Chondrocyte (in vitro differentiated cells): ENCODE data around the gene MRFAP1. TPM values are rescaled to one million over a fixed set of nuclear protein-coding genes. Genes with fewer than 3 reads are reported as not detected.

Experiments
- DNase-seq: peaks from one replicate; pipeline ENCODE4 v3.0.0; 2021; ENCODE audit warnings: mixed read lengths, low spot score
- H3K27ac Mint-ChIP-seq: one replicate; pipeline ENCODE4 v1.8.0; 2021; ENCODE audit warnings: mild to moderate bottlenecking, moderate library complexity, mixed read lengths; ENCODE audit not compliant: unreplicated experiment
- H3K27me3 Mint-ChIP-seq: 2 replicates; pipeline ENCODE4 v1.8.0; 2021; ENCODE audit warnings: low read depth, mixed read lengths
- H3K36me3 Mint-ChIP-seq: 2 replicates; pipeline ENCODE4 v1.8.0; 2021; ENCODE audit warnings: low read depth, mixed read lengths
- H3K4me1 Mint-ChIP-seq: 2 replicates; pipeline ENCODE4 v1.8.0; 2021; ENCODE audit warnings: low read depth, mild to moderate bottlenecking, mixed read lengths
- H3K4me3 Mint-ChIP-seq: one replicate; pipeline ENCODE4 v1.8.0; 2021; ENCODE audit warnings: mild to moderate bottlenecking, moderate library complexity, mixed read lengths; ENCODE audit not compliant: unreplicated experiment
- H3K9me3 Mint-ChIP-seq: 2 replicates; pipeline ENCODE4 v1.8.0; 2021; ENCODE audit warnings: low read depth, mixed read lengths
- CTCF ChIP-seq: fragments of 200-600 bp; sonication (generic); IDR thresholded peaks from 2 replicates; pipeline ENCODE4 v1.5.0; 2021; ENCODE audit warnings: antibody characterized with exemption, mild to moderate bottlenecking, moderate library complexity
- total RNA-seq: library from RNA; stranded (reverse); gene quantifications from 3 replicates; pipeline ENCODE4 v1.2.1, GENCODE V29; 2021

MRFAP1 gene
- total RNA-seq, 1 donor from 2014 or later: 250 TPM

DNA sequence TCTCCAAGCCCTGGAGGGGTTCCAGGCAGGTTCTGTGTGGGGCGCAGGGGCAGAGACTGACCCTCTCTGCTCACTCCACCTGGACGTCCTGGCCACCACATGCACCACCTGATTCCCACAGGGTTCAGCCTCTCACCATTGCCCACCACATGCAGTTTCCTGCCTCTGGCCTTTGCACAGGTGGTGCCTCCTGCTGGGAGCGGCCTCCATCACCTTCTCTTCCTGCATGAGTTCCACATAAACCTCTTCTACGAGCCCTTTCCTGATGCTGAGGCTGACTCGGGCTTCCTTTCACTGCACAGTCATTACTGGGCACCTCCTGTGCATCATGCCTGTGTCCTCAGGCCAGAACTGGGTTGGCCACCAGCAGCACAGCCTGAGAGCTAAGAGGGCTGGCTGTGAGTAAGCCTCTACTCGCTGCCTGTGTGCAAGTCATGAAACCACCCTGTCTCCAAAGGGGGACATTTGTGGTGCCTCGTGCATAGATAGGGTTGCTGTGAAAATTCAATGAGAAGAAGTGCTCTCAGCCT lies 45.6 kb upstream of the MRFAP1 start:
- no peak for TF ChIP-seq CTCF
- Mint-ChIP-seq H3K27me3 (no peaks in the 10 kb centered on the region), H3K4me3 (no peak overlapping the region), H3K4me1 (no peaks in the 10 kb centered on the region), H3K27ac (no peak overlapping the region), H3K36me3 (peaks cover 2% of the 10 kb centered on the region), H3K9me3 (no peaks in the 10 kb centered on the region)
- DNase-seq: no peak

GRCh38 chr4:6595897-6596537 lies 44.5 kb upstream of the MRFAP1 start:
- Mint-ChIP-seq H3K4me1 (no peaks in the 10 kb centered on the region), H3K36me3 (no peaks in the 10 kb centered on the region), H3K27me3 (no peaks in the 10 kb centered on the region), H3K9me3 (no peaks in the 10 kb centered on the region), H3K27ac (no peak overlapping the region), H3K4me3 (no peak overlapping the region)
- no peak for DNase-seq
- TF ChIP-seq CTCF: no peak

GRCh38 chr4:6596948-6597347 lies 43.5 kb upstream of the MRFAP1 start:
- Mint-ChIP-seq H3K4me1 (no peaks in the 10 kb centered on the region), H3K4me3 (no peak overlapping the region)
- DNase-seq: no peak

GRCh38 chr4:6598127-6598526 lies 42.4 kb upstream of the MRFAP1 start:
- Mint-ChIP-seq H3K36me3 (no peaks in the 10 kb centered on the region), H3K4me3 (no peak overlapping the region), H3K9me3 (no peaks in the 10 kb centered on the region), H3K4me1 (no peaks in the 10 kb centered on the region), H3K27me3 (no peaks in the 10 kb centered on the region), H3K27ac (no peak overlapping the region)
- TF ChIP-seq CTCF: no peak
- no peak for DNase-seq

More at GRCh38 chr4:6596948-6597347, 43.5 kb upstream of the MRFAP1 start:
- no peaks in the 10 kb centered on the region for H3K36me3 Mint-ChIP-seq
- H3K27ac Mint-ChIP-seq: no peak overlapping the region
- H3K27me3 Mint-ChIP-seq: no peaks in the 10 kb centered on the region
- no peaks in the 10 kb centered on the region for H3K9me3 Mint-ChIP-seq
- no peak for TF ChIP-seq CTCF

GRCh38 chr4:6598641-6599040 lies 41.8 kb upstream of the MRFAP1 start:
- no peaks in the 10 kb centered on the region for H3K4me1 Mint-ChIP-seq
- no peak overlapping the region for H3K4me3 Mint-ChIP-seq
- no peak for TF ChIP-seq CTCF
- no peak for DNase-seq
- peaks cover 2% of the 10 kb centered on the region for H3K36me3 Mint-ChIP-seq
- H3K9me3 Mint-ChIP-seq: no peaks in the 10 kb centered on the region
- H3K27me3 Mint-ChIP-seq: no peaks in the 10 kb centered on the region
- H3K27ac Mint-ChIP-seq: no peak overlapping the region
